Glutamatergic neuron (in vitro differentiated cells): Measurements from ENCODE around the gene EPB41L4A. TPM values are rescaled to one million over a fixed set of nuclear protein-coding genes. Genes with fewer than 3 reads are reported as not detected.

Experiments
- DNase-seq: peaks from one replicate; pipeline ENCODE4 v3.0.0; 2022
- H3K27ac Mint-ChIP-seq: one replicate; pipeline ENCODE4 v1.8.0; 2020; ENCODE audit warnings: mild to moderate bottlenecking, mixed read lengths, inconsistent platforms; ENCODE audit not compliant: unreplicated experiment
- H3K27me3 Mint-ChIP-seq: one replicate; pipeline ENCODE4 v1.8.0; 2020; ENCODE audit warnings: mild to moderate bottlenecking, moderate library complexity, mixed read lengths, inconsistent platforms; ENCODE audit not compliant: unreplicated experiment
- H3K36me3 Mint-ChIP-seq: one replicate; pipeline ENCODE4 v1.8.0; 2020; ENCODE audit warnings: mild to moderate bottlenecking, mixed read lengths, inconsistent platforms; ENCODE audit not compliant: unreplicated experiment
- H3K4me1 Mint-ChIP-seq: one replicate; pipeline ENCODE4 v1.8.0; 2020; ENCODE audit warnings: mild to moderate bottlenecking, low read depth, mixed read lengths, inconsistent platforms; ENCODE audit not compliant: unreplicated experiment
- H3K4me3 Mint-ChIP-seq: one replicate; pipeline ENCODE4 v1.8.0; 2020; ENCODE audit warnings: mild to moderate bottlenecking, mixed read lengths, inconsistent platforms; ENCODE audit not compliant: unreplicated experiment
- H3K9me3 Mint-ChIP-seq: one replicate; pipeline ENCODE4 v1.8.0; 2020; ENCODE audit warnings: mild to moderate bottlenecking, moderate library complexity, mixed read lengths, inconsistent platforms; ENCODE audit not compliant: unreplicated experiment
- CTCF ChIP-seq: fragments of 200-600 bp; sonication (generic); IDR thresholded peaks from one replicate; pipeline ENCODE4 v1.5.0; 2021; ENCODE audit not compliant: partially characterized antibody, unreplicated experiment
- total RNA-seq: library from RNA; stranded (reverse); fragmentation: NEBNext Ultra II Directional; extraction: Animal tissue kit (Norgen Biotek cat#: 25700); gene quantifications from one replicate; pipeline ENCODE4 v1.2.1, GENCODE V29; 2021; ENCODE audit not compliant: unreplicated experiment

EPB41L4A gene
- total RNA-seq, 1 donor from 2014 or later: 125 TPM

GRCh38 chr5:112117551-112117950 lies 301.5 kb downstream of the EPB41L4A start:
- H3K27me3 Mint-ChIP-seq: peaks cover 1% of the 10 kb centered on the region
- no peak overlapping the region for H3K27ac Mint-ChIP-seq
- H3K4me3 Mint-ChIP-seq: no peak overlapping the region
- H3K36me3 Mint-ChIP-seq: no peaks in the 10 kb centered on the region
- H3K4me1 Mint-ChIP-seq: peaks cover 9% of the 10 kb centered on the region
- DNase-seq: no peak
- no peak for TF ChIP-seq CTCF
- peaks cover 2% of the 10 kb centered on the region for H3K9me3 Mint-ChIP-seq

GRCh38 chr5:112116371-112116770 lies 302.7 kb downstream of the EPB41L4A start:
- no peaks in the 10 kb centered on the region for H3K36me3 Mint-ChIP-seq
- no peak for TF ChIP-seq CTCF
- H3K27me3 Mint-ChIP-seq: peaks cover 1% of the 10 kb centered on the region
- no peak for DNase-seq
- no peak overlapping the region for H3K4me3 Mint-ChIP-seq
- H3K9me3 Mint-ChIP-seq: peaks cover 2% of the 10 kb centered on the region
- H3K4me1 Mint-ChIP-seq: peaks cover 9% of the 10 kb centered on the region
- no peak overlapping the region for H3K27ac Mint-ChIP-seq

GRCh38 chr5:112113565-112113964 lies 305.5 kb downstream of the EPB41L4A start:
- no peaks in the 10 kb centered on the region for H3K9me3 Mint-ChIP-seq
- H3K4me3 Mint-ChIP-seq: no peak overlapping the region
- H3K4me1 Mint-ChIP-seq: peaks cover 9% of the 10 kb centered on the region
- no peak for DNase-seq
- no peaks in the 10 kb centered on the region for H3K36me3 Mint-ChIP-seq
- H3K27me3 Mint-ChIP-seq: no peaks in the 10 kb centered on the region
- H3K27ac Mint-ChIP-seq: no peak overlapping the region
- no peak for TF ChIP-seq CTCF
